Tibial nerve (tissue), 4 donors: ENCODE results near the gene CTNS.

Experiments used
- EP300 ChIP-seq, 2 donors: sonication (generic); formaldehyde crosslinking; IDR thresholded peaks; one replicate each; pipeline ENCODE4 v1.6.1; 2017; ENCODE audit warnings: antibody characterized with exemption in 2 of 2, mild to moderate bottlenecking in 1 of 2
- POLR2A ChIP-seq, 2 donors: fragments of 450-650 bp; IDR thresholded peaks; one replicate each; pipeline ENCODE4 v1.6.1; 2017; ENCODE audit warnings: antibody characterized with exemption in 2 of 2, mild to moderate bottlenecking in 2 of 2, moderate library complexity in 2 of 2
- TF ChIP-seq, protein P1 (sequence below), 5 experiments: fragments of 200-600 bp in 3 of 5; fragments of 450-650 bp in 2 of 5; sonication (generic) in 3 of 5; IDR thresholded peaks; one replicate each; pipeline ENCODE4 v1.5.1; 2016 to 2019; ENCODE audit warnings: antibody characterized with exemption in 5 of 5, mild to moderate bottlenecking in 3 of 5, moderate library complexity in 2 of 5

DNA sequence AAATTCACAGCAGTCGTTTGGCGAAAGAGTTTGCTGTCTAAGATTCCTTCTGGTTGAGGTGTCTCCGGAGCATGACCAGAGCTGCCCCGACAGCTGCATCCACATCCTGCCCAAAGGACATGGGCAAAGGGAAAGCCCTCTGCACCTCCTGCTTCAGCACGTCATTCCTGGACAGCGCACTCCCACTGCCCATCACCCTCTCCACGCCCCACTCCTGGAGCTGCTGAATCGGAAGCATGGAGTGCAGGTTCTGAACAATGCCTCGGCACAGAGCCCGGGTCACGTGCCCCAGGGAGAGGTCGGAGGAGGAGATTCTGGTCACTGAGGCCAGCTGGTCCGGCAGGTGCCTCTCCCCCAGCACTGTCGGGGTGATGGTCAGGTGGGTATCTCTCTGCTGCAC, 26.0 kb upstream of the CTNS start:
- TF ChIP-seq, protein P1, sequence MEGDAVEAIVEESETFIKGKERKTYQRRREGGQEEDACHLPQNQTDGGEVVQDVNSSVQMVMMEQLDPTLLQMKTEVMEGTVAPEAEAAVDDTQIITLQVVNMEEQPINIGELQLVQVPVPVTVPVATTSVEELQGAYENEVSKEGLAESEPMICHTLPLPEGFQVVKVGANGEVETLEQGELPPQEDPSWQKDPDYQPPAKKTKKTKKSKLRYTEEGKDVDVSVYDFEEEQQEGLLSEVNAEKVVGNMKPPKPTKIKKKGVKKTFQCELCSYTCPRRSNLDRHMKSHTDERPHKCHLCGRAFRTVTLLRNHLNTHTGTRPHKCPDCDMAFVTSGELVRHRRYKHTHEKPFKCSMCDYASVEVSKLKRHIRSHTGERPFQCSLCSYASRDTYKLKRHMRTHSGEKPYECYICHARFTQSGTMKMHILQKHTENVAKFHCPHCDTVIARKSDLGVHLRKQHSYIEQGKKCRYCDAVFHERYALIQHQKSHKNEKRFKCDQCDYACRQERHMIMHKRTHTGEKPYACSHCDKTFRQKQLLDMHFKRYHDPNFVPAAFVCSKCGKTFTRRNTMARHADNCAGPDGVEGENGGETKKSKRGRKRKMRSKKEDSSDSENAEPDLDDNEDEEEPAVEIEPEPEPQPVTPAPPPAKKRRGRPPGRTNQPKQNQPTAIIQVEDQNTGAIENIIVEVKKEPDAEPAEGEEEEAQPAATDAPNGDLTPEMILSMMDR (IDR thresholded peaks at IDR 0.05): no peak
- TF ChIP-seq POLR2A (IDR thresholded peaks at IDR 0.05): no peak
- no peak for TF ChIP-seq EP300 (IDR thresholded peaks at IDR 0.05)
